GM19239 (cell line): ENCODE data around the gene ZNF423.
"Not testable (repeated sequence)": the region's sequence is repeated elsewhere in the genome, so short reads cannot be mapped to it uniquely, and the experiment has no call there.

Experiments used
- DNase-seq: peaks from one replicate; pipeline ENCODE4 v3.0.0; 2011; ENCODE audit warnings: low spot score; ENCODE audit not compliant: insufficient read length
- FAIRE-seq: peaks from 2 replicates; lab custom pipeline; 2011; peaks lifted over from hg19 to GRCh38; lab: Jason Lieb, UNC

Gene ZNF423

GRCh38 chr16:49679095-49679494 lies 176.8 kb downstream of the ZNF423 start:
- DNase-seq, result no peak
- FAIRE-seq, result no peak

- FAIRE-seq, result not testable (repeated sequence)
Observed at GRCh38 chr16:49677661-49678060, 178.3 kb downstream of the ZNF423 start.

GRCh38 chr16:49675413-49675812 lies 180.5 kb downstream of the ZNF423 start:
- no peak for FAIRE-seq
- DNase-seq, result no peak

More at GRCh38 chr16:49677661-49678060, 178.3 kb downstream of the ZNF423 start:
- not testable (repeated sequence) for DNase-seq

GRCh38 chr16:49674990-49675389 lies 180.9 kb downstream of the ZNF423 start:
- FAIRE-seq (no peak), DNase-seq (no peak)

- FAIRE-seq (no peak), DNase-seq (no peak)
Observed at GRCh38 chr16:49674351-49674851, 181.5 kb downstream of the ZNF423 start.

GRCh38 chr16:49673442-49673841 lies 182.5 kb downstream of the ZNF423 start:
- FAIRE-seq (no peak), DNase-seq (no peak)

- no peak for FAIRE-seq
- no peak for DNase-seq
Observed at GRCh38 chr16:49672753-49673152, 183.2 kb downstream of the ZNF423 start.

GRCh38 chr16:49671333-49671732 lies 184.6 kb downstream of the ZNF423 start:
- FAIRE-seq (no peak), DNase-seq (no peak)

GRCh38 chr16:49670627-49671026 lies 185.3 kb downstream of the ZNF423 start:
- DNase-seq, result no peak
- no peak for FAIRE-seq

GRCh38 chr16:49665482-49666230 lies 190.3 kb downstream of the ZNF423 start:
- DNase-seq (no peak), FAIRE-seq (no peak)

GRCh38 chr16:49664221-49665215 lies 191.4 kb downstream of the ZNF423 start:
- FAIRE-seq (no peak), DNase-seq (no peak)

GRCh38 chr16:49663081-49664065 lies 192.5 kb downstream of the ZNF423 start:
- DNase-seq (no peak), FAIRE-seq (no peak)

GRCh38 chr16:49662569-49662968 lies 193.3 kb downstream of the ZNF423 start:
- FAIRE-seq (no peak), DNase-seq (no peak)

- FAIRE-seq (no peak), DNase-seq (no peak)
Observed at GRCh38 chr16:49661465-49662187, 194.3 kb downstream of the ZNF423 start.

GRCh38 chr16:49660626-49661025 lies 195.3 kb downstream of the ZNF423 start:
- DNase-seq (no peak), FAIRE-seq (no peak)

- no peak for DNase-seq
- FAIRE-seq, result no peak
Observed at GRCh38 chr16:49659356-49659755, 196.6 kb downstream of the ZNF423 start.

GRCh38 chr16:49658531-49658930 lies 197.4 kb downstream of the ZNF423 start:
- no peak for DNase-seq
- no peak for FAIRE-seq

GRCh38 chr16:49657736-49658465 lies 198.0 kb downstream of the ZNF423 start:
- DNase-seq, result no peak
- no peak for FAIRE-seq
